Fibroblast of skin of left quadriceps (primary cell): ENCODE results near the gene PRKCQ.

Experiments
- DNase-seq, 2 experiments: peaks; one replicate each; pipeline ENCODE4 v3.0.0-alpha.2; 2013; ENCODE audit warnings: low read depth in 2 of 2

The PRKCQ gene

GRCh38 chr10:6579904-6580278 lies at the start of gene PRKCQ:
Gene PRKCQ, minus strand, starts transcription at chr10:6580276. Its CDS starts 65,141 bp downstream, at chr10:6515135.
- peak in 1 of 2 experiments; percentile 7 for DNase-seq

GRCh38 chr10:6625428-6625827 lies 45.4 kb upstream of the PRKCQ start:
- no peak for DNase-seq

- no peak for DNase-seq
These were observed 44.3 kb upstream of the PRKCQ start for GRCh38 chr10:6624392-6624791.

DNA sequence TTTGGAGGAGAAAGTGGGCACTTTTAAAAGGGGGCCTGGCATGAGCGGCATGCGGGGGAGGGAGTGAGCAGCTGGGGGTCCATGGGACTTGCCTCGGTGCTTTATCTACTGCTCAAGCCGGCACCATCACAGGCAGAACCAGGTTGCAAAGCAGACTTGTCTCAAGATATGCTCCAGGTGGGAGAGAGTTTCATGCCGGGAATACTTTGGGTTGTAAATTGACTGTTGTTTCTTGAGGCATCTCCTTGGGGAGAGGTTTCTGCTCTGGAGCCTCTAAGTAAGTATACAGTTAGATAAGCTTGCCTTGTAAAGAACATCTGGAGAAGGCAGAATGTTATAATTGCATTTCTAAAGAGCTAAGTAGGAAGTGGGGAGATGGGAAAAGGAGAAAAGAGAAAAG lies 42.8 kb upstream of the PRKCQ start:
- no peak for DNase-seq

DNA sequence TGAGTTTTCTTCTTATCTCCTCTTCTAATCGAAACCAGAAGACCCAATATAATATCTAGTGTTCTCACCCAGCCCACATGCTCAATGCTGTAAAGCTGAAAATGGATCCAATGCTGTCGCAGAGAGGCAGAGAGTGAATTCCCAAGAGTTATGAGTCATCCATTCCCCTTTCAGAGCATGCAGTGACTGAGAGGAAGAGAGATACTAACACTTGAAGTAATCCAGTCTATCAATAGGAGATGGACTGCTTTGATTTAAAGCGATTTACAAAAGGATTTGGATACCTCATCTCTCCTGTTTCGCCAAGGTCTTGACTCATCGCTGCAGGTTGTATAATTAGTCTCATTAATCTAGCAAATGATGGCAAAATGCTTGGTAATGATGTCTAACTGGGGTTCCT lies 41.5 kb upstream of the PRKCQ start:
- DNase-seq = peak; percentile 1 to 3

- DNase-seq = no peak
These were observed 39.6 kb upstream of the PRKCQ start for GRCh38 chr10:6619660-6620059.

DNA sequence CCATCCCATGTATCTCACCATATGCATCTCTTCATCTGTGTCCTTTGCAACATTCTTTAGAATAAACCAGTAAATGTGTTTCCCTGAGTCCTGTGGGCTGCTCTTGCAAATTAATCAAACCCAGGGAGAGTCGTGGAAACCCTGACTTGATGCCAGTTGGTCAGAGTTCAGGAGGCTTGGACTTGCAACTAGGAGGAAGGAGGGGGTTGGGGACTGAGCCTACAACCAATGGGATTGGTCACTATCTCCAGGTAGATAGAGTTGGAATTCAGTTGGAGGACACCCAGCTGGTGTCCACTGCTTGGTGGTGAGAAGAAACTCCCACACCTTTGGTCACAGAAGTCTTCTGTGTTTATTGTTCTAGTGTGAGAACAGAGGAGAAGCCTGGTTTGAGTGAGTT lies 38.3 kb upstream of the PRKCQ start:
- DNase-seq = no peak

GRCh38 chr10:6617309-6618076 lies 37.4 kb upstream of the PRKCQ start:
- DNase-seq = no peak

DNA sequence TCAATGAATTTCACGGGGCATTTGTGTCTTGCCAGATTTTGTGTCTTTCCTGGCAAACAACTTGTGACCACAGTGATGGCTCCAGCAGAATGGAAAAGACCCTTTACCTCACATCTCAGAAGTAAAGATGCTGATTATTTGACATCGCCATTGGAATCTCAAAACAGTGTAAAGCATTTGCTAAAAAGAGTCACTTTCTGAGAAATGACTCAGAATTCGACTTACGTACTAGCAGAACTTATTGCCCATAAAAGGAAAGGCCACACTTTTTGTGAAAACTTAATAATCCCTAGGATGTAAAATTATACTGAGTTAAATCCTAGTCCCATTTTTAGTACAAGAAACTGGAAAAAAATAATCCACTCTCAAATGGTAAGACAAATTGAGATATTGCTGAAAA lies 35.9 kb upstream of the PRKCQ start:
- DNase-seq = no peak

DNA sequence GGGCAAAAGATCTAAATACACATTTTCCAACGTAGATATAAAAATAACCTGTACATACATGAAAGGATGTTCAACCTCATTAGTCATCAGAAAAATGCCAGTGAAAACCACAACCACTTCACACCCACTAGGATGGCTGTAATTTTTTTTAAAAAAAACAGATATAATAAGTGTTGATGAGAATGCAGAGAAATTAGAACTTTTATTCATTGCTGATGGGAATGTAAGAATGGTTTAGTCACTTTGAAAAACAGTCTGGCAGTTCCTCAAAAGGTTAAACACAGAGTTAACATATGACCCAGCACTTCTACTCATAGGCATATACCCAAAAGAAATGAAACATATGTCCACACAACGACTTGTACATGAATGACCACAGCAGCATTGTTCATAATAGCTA lies 32.3 kb upstream of the PRKCQ start:
- no peak for DNase-seq

- no peak for DNase-seq
These were observed 30.6 kb upstream of the PRKCQ start for GRCh38 chr10:6610647-6611046.

GRCh38 chr10:6609625-6610024 lies 29.5 kb upstream of the PRKCQ start:
- DNase-seq = no peak

DNA sequence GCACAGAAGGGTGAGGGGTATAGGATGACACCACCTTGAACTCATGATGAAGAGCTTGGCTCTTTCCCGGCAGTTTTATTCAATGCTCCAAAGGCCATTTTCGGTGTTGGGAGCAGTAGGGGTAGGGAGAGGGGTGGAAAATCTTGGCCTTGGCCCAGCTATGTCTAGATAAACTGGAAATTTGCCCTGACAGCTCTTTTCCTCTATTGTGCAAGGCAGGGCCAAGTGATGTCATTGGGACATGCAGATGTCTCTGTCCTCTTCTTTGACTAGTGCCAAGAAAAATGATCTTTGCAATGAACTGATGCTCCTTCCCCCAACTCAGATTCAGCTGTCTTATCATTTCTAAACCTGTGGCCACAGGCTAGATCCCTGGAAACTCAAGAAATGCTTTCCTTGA lies 27.7 kb upstream of the PRKCQ start:
- no peak for DNase-seq

GRCh38 chr10:6607182-6607581 lies 27.1 kb upstream of the PRKCQ start:
- no peak for DNase-seq

GRCh38 chr10:6603142-6604125 lies 23.4 kb upstream of the PRKCQ start:
- no peak for DNase-seq

DNA sequence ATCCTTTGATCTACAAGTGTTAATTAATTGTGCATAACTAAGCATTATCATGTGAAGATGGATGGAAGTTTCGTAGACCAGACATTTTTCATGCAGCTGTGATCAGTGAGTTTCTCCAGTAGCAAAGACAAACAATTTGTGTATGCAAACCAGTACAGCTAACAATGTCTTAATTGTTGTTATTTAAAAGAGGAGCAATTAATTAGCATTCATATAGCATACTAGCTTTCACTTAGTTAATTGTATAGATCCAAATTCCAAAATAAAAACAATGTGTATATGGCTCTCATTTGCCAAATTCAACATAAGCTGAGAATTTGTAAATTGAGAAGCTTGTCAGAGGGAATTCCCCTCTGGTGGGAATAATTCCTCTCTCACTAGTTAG lies 22.6 kb upstream of the PRKCQ start:
- DNase-seq = no peak

GRCh38 chr10:6602026-6602699 lies 22.1 kb upstream of the PRKCQ start:
- no peak for DNase-seq

DNA sequence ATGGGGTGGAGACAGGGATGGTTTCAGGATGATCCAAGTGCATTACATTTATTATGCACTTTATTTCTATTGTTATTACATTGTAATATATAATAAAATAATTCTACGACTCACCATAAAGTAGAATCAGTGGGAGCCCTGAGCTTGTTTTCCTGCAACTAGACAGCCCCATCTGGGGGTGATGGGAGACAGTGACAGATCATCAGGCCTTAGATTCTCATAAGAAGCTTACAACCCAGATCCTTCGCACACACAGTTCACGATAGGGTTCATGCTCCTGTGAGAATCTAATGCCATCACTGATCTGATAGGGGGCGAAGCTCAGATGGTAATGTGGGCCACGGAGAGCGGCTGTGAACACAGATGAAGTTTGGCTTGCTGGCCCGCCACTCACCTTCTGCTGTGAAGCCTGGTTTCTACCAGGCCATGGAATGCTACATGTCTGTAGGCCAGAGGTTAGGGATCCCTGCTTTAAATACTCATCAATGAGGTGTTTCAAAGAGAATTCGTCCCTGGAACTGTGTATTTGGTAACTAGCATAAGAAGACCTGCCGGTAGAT lies 21.2 kb upstream of the PRKCQ start:
- no peak for DNase-seq

DNA sequence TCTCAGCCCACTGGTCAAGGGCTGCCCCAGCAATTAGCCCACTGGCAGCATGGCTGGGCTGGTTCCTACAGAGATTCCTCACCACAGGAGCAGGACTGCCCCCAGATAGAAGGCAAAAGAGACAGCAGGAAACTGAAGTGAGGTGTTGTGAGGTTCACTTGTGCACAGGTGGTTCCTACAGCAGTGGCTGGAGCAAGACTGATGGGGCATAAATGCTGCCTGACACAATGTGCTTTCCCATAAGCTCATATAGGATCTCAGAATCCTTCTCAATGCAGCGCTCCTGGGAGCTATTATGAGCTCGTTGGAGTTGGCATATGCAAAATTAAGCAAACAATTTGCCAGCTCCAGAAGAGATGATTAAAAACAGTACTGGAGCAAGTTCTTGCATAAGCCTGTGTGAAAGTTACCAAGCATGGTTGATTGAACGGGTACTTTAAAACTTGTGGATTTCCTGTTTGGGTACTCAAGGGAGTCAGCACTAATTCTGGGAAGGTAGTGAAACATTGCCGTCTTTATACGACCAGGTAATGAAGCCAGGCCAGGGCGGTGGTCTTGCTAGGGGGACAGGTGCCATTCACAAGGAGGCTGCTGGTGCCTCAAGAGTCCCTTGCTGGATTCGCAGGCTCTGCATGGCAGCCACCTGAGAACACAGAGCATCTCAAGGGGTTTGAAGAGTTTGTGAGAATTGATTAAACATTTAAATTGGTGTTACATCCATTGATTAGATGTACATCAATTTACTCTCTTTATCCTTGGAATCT lies 20.3 kb upstream of the PRKCQ start:
- DNase-seq = no peak

DNA sequence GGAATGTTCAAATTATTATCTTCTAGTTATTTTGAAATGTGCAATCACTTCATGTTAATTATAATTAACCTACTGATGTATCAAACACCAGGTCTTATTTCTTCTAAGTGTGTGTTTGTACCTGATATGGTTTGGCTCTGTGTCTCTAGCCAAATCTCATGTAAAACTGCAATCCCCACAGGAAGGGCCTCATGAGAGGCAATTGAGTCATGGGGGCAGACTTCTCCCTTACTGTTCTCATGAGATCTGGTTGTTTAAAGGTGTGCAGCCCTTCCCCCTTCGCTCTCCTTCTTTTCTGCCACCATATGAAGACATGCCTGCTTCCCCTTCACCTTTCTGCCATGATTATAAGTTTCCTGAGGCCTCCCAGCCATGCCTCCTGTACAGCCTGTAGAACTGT lies 18.6 kb upstream of the PRKCQ start:
- DNase-seq = no peak

GRCh38 chr10:6597478-6597877 lies 17.4 kb upstream of the PRKCQ start:
- no peak for DNase-seq
